ENCODE results near the gene PPID.
"Not testable (repeated sequence)": the region's sequence is repeated elsewhere in the genome, so short reads cannot be mapped to it uniquely, and the experiment has no call there.

PPID gene

DNA sequence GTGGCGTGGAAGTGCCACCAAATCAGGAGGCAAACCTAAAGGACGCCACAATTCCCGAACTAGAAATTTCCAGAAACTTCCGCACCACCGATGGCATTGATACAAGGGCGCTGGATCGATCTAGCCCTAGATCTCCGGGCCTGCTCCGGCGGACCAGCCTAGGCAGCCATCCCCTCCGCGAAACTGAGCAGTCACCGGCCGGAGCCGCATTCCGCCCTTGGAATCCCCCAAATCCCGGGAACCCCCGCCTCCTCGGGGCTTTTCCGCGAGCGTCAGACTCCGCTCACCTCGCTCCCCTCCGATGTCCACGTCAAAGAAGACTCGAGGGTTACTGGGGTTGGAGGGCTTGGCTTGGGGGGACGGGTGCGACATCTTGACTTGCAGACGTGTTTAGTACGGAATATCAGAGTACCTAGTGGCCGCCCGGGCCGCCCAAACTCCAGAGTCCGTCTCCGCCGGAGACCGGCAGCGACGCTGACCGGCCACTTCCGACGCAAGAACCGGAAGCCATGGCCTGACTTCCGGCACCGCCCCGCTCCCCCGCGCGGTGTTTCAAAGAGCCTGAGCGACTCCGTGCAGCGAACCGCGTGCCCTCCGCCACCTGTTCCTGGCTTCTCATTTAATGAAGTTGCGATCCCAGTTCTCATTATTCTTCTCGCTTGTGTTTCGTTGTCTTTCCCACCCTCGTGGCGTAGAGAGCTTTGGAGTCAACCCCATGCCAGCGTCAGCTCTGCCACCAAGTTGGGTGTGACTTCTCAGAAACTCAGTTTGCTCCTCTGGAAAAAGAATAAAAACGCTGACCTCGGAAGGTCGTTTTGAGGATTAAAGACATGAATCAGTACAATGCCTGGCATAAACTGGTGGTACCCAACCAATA lies at the start of gene PPID:
Gene PPID, minus strand, starts transcription at position 480 of the 877 bp plus-strand sequence. Its CDS starts 108 bp downstream, at position 372.
- DNase-seq (ENCODE audit: low spot score), result peak; percentile 92

DNA sequence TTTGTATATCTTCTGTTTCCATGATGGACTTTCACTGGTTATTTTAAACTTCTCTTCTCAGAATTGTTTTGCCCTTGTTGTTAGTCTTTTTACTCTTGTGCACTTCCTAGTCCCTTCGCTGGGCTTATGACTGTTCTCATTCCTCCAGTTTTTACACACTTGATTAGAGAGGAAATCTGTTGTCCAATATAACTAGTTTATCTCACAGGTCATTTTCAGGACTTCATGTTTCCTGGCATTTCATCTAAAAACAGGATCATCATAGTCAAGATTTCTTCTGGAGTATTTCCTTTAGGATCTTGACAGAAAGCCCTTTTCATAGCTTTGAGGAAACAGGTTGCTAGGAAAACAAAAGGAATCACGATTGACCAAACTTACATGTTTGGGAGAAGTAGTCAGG lies 48.6 kb upstream of the PPID start:
- no peak for DNase-seq (ENCODE audit: low spot score)

DNA sequence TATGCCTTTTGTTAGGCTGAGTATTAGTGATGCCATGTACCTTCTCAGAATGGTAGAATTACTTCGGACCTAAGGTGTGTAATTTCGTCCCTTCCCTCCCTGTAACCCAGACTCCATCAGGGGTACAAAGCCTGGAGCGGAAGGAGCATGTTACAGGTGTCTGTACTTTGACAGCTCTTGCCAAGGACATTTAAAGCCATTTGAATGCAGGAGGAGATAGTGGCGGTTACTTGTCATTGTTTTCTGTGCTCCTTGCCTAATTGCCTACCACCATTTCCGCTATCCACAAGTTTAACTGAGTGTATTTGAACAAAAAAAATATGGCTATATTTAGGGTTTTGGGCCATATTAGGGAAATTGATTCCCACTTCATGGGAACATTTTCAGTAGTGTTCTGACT lies 47.5 kb upstream of the PPID start:
- DNase-seq (ENCODE audit: low spot score), result no peak

DNA sequence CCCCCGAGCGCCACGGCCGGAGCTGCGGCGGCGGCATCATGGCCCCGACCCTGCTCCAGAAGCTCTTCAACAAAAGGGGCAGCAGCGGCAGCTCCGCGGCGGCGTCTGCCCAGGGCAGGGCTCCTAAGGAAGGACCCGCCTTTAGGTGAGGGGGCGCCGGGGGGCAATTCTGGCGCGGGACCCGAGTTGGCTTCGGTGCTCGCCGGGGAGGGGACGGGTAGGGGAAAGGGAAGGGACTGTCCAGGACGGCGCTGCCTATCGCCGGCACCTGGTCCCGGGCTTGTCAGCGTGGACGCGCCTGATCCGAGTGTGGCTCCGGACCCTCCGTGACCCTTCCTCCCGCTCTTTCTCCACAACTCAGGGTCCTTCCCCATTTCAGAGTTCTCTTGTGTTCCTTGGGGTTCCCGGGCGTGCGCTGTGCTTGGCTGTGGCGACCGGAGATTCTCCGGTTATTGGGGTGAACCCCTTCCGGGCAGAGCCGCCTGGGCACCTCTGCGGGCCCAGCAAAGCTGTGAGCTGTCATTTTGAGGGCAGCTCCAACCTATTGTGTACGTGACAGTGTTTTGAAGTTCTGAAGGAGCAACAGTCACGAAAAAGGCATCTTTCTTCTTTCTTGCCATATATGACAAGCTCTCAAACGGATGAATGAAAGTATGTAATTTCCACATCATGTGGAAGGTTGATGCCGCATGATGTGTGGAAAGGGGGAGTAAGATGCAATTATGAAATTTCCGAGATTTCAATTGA lies 46.2 kb upstream of the PPID start:
- DNase-seq (ENCODE audit: low spot score), result no peak

DNA sequence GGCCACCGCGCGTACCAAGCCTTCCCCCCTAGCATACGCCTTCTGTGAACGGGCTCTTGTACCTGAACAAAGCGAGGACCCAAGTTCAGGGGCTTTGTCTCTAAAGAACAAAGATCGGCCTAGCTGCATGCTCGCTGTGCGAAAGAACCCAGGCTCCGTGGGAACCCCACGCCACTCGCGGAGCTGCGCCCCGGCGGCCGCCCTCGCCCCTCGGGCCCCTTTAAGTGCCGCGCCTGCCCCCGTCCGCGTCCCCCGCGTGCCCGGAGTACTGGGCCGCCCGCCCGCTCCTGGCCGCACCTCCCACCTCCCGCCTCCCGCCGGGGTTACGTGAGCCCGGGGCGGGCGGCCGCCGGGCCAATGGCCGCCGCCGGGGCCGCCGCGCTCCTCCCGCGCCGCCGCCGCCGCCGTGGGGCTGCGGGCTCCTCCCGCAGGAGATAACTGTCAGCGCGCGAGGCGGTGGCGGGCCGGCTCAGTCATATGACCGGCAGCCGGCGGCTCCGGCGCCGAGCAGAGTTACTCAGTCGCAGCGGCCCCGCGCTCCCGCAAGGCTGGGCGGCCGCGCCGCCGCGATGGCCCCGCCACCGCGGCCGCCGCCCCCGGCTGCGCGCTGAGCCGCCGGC lies 45.5 kb upstream of the PPID start, which contains the start of gene FNIP2:
Gene FNIP2, plus strand, starts transcription at position 472 of the 620 bp plus-strand sequence. CDS start 187 bp downstream, outside the sequence.
- peak; percentile 96 for DNase-seq (ENCODE audit: low spot score)

DNA sequence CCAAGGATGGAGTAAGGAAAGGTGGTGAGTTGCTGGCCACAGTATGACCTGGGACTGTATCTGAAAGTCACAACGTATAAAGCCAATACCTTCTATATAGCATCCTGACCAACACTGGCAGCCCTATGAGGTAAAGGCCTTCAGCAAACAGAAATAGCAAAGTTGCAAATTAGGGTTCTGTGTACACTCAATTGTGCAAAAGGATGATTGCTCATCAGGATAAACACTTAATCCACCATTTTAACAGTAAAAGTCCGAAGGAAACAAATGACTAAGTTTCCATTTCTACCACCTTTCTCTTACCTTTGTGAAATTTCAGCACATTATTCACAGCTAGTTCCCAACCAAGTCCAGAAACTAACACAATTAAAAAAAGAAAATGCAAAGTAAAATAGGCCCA lies 44.3 kb upstream of the PPID start:
- DNase-seq (ENCODE audit: low spot score), result no peak

DNA sequence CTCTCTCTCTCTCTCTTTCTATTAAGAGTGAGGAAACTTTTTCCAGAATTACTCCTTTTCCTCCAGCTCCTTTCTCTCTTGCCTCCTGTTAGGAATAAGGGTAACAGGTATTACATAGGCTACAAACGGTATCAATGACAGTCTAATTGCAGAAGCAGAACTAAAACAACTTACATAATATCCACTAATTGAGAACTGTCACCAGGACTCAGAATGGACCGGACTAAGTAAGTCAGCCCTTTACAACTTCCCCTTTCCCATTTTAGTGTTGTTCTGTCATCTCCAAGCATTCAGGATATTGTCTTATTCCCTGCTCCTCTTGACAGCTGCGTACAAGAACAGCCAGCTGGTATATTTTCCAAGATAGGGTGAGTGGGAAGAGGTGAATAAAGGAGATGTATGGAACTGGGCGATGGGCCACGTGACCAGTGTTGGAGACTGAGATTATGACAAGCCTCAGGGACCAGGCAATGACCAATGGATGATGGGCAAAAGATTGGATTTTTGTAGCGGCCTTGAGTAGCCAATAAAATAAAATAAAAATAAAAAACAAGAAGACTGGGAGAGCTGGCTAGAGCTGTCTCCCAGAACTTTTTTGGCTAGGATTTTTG lies 43.3 kb upstream of the PPID start:
- no peak for DNase-seq (ENCODE audit: low spot score)

DNA sequence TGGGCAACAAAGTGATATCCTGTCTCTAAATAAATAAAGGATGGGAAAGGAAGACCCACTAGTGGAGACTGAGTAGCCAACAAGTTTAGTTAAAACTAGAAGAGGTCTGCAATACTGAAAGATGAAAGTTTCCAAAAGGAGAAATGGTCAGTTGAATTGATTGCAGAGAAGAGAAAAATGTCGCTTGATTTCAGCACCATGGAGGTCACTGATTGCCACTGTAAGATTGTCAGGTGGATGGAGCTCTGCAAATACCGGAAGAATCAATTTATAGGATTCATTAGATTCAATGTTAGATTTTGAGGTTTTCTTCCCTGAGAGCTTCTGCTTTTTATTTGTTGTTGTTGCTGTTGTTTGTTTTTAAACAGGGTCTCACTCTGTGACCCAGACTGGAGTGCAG lies 40.3 kb upstream of the PPID start:
- no peak for DNase-seq (ENCODE audit: low spot score)

DNA sequence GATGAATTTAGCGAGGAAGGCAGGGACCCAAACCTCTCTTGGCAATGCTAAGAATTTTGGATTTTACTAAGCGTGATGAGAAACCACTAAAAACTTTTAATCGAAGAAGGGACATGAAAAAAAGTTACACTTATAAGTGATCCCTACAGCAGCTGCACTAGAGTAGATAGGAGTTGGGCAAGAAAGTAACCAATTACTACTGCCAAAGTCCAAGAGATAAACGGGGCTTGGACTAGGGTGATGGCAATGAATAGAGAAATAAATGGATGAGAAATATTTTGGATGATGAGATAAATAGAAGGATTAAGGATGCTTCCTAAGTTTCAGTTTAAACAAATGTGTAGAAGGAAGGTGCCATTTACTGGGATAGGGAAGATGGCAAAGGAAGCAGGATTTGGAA lies 39.4 kb upstream of the PPID start:
- no peak for DNase-seq (ENCODE audit: low spot score)

DNA sequence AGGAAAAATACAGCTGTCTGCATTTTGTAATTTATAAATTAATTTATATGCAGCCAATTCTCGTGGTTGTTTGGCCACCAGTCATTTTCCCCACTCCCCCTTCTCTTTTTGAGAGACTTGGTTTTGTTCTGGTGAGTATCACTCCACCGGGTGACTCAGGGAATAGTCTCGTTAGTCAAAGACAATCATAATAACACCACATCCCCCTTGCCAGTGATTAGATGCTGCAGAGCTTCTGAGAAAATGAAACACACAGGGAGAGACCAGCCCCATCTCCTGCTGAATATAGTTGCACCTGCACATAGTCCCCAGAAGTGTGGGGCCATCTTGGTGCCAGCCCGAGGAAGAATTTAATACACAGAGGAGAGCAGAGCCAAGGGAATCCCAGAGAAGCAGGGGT lies 37.7 kb upstream of the PPID start:
- DNase-seq (ENCODE audit: low spot score), result no peak

DNA sequence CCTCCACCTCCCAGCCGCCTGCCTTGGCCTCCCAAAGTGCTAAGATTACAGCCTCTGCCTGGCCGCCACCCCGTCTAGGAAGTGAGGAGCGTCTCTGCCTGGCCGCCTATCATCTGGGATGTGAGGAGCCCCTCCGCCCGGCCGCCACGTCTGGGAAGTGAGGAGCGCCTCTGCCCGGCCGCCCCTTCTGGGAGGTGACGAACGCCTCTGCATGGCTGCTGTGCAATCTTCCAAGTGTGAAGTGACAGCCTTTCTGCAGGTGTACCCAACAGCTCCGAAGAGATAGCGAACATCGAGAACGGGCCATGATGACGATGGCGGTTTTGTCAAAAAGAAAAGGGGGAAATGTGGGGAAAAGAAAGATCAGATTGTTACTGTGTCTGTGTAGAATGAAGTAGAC lies 36.3 kb upstream of the PPID start:
- not testable (repeated sequence) for DNase-seq (ENCODE audit: low spot score)

DNA sequence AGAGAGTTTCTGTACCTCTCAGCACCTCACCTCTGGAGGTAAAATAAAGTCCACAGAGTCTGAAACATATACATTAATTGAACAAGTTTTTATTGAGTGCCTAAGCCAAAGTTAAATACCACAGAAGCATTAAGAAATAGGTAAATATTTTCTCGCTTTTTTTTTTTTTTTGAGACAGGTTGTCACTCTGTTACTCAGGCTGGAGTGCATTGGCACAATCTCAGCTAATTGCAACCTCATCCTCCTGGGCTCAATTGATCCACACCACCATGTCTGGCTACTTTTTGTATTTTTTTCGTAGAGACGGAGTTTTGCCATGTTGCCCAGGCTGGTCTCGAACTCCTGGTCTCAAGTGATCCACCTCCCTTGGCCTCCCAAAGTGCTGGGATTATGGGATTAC lies 35.5 kb upstream of the PPID start:
- DNase-seq (ENCODE audit: low spot score), result no peak

DNA sequence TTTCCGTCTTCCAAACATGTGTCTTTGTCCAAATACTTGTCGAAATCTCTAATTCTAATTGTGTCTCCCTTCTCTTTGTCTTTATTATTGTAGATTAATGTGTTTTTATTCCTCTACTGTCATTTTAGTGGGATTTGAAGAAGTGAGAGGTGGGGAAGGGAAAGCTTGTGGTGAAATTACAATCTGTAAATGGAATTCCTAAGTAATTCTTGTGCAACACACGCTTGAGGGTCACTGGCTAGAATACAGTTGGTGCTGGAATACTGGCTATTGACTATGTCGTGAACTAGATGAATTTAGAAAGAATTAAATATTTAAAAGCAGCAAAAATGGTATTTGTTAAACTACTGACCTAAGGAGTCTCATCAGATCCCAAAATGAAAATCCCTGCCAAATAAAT lies 34.9 kb upstream of the PPID start:
- peak; percentile 64 for DNase-seq (ENCODE audit: low spot score)

DNA sequence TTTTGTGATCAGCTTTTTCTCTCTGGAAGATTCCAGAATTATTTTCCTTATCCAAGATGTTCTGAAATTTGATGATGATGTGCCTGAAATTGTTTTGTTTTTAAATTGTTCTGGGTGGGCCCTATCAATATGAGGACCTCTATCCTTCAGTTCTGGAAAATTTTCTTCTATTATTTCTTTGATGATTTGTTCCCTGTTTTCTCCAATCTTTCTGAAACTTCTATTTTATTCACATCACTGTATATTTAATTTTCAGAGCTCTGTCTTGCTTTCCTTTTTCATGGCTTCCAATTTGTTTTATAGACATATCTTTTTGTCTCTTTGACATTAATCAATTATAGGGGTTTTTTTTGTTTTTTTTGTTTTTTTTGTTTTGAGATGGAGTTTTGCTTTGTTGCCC lies 33.4 kb upstream of the PPID start:
- no peak for DNase-seq (ENCODE audit: low spot score)

DNA sequence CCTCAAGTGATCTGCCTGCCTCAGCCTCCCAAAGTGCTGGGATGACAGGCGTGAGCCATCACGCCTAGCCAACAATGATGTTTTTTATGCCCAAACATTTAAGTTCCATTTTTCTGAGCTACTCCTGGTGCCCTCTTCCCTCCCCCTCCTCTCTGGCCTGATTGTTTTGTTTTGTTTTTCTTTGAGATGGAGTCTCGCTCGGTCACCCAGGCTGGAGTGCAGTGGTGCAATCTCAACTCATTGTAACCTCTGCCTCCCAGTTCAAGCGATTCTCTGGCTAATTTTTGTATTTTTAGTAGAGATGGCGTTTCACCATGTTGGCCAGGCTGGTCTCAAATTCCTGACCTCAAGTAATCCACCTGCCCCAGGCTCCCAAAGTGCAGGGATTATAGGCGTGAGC lies 32.6 kb upstream of the PPID start:
- not testable (repeated sequence) for DNase-seq (ENCODE audit: low spot score)

DNA sequence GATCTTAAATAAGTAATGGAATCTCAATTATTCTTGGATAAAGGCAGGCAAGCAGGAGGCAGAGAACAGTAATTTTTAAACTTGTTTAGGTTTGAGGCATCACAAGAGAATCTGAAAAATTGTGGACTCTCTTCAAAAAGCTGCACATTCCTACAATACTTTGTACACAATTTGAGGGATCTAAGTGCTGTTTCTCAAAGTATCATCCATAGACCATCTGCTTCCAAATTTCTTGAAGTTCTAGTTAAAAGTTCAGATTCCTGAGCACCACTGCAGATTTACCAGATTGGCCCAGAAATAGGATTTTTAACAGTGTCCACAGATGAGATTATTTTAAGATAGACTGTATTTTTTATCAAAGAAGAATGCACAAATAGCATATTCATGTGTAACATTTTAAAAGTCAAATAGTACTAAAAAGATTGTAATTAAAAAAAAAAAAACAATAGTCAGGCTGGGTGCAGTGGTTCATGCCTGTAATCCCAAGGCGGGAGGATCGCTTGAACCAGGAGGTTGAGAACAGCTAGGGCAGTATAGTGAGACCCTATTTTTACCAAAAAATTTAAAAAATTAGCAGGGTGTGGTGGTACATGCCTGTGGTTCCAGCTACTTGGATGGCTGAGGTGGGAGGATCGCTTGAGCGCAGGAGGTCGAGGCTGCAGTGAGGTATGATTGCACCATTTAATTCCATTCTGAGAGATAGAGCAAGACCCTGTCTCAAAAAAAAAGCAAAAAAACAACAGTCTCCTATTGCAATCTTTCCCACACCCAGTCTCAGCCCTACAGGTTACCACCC lies 31.4 kb upstream of the PPID start:
- DNase-seq (ENCODE audit: low spot score), result peak; percentile 64

DNA sequence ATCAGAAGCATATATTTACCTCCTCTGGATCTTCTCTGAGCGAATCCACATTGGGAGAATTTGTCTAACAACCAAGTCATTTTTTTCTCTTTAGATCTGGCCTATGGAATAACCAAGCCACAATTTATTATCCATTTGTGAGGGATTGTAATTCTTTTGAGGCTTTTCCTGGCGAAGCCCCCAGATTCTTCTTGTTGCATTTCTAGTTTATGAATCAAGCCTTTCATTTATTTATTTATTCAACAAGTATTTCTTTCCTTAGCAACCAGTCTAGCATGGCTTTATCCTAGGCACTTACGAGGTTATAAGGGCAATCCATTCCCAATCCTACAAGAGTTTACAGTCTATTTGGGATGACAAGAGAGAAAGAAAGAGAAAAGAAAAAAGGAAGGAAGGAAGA lies 27.2 kb upstream of the PPID start:
- peak; percentile 76 for DNase-seq (ENCODE audit: low spot score)

DNA sequence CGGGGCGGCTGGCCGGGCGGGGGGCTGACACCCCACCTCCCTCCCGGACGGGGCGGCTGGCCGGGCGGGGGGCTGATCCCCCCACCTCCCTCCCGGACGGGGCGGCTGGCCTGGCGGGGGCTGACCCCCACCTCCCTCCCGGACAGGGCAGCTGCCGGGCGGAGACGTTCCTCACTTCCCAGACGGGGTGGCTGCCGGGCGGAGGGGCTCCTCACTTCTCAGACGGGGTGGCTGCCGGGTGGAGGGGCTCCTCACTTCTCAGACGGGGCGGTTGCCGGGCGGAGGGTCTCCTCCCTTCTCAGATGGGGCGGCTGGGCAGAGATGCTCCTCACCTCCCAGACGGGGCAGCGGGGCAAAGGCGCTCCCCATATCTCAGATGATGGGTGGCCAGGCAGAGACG lies 23.3 kb upstream of the PPID start:
- DNase-seq (ENCODE audit: low spot score), result not testable (repeated sequence)

DNA sequence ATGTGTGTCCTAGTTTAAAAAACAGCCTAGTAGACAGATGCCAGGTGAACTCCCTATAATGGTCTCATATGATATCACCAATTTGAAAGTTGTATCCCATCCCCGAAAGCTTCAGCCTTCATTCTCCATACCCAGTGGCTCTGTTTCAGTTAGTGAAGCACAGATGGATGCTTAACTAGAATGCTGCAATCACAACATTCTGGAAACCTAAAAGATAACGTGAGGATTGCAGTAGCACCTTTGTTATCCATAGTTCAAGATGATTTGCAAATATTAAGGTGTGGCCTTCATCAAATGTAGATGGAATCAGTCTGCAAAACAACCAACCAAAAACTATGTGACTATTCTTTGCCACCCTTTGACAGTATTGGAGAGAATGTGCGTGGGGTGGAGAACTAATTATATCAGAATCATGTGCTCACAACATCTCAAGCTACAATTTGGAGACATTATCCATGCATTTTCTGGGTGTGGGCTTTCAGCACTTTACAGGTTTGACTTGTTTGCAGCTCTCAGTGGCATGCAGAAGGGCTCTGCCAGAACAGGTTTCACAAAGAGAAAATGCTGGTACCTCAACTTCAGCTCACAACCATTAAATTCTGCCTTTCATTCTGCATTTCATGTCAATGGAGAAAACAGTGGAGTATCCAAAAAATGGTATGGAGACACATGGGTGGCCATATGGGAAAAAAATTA lies 18.3 kb upstream of the PPID start:
- no peak for DNase-seq (ENCODE audit: low spot score)

DNA sequence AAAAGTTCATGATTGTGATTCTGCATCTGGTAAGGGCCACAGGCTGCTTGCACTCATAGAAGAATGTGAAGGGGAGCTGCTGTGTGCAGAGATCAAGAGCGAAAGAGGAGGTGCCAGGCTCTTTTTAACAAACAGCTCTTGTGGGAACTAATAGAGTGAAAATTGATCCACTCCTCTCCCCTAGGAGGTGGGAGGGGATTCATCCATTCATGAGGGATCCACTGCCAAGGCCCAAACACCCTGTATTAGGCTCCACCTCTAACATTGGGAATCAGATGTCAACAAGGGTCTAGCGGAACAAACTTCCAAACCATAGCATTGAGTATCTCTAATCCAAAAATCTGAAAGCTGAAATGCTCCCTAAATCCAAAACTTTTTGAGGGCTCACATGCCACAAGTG lies 16.4 kb upstream of the PPID start:
- DNase-seq (ENCODE audit: low spot score), result no peak

DNA sequence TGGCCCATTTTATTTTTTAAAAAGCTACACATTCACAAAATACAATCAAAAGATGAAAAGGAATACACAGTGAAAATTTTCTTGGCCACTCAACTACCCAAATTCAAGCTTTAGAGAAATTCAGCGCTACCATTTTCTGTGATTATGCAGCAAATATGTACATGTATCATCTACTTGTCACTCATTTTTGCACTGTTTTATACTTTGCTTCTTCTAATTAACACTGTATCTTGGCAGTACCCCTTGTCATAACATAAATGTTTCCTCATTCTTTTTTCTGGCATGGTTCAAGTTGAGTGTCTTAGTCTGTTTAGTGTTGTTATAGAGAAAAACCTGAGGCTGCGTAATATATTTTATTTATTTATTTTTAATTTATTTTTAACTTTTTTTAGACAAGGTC lies 15.7 kb upstream of the PPID start:
- DNase-seq (ENCODE audit: low spot score), result no peak

Measured in GM03348 (cell line).